Keratinocyte (primary cell): ENCODE data around the gene SOX10. TPM values are rescaled to one million over a fixed set of nuclear protein-coding genes. Genes with fewer than 3 reads are reported as not detected.

Experiments
- DNase-seq: peaks from one replicate; pipeline ENCODE4 v3.0.0-alpha.2; 2011; ENCODE audit warnings: low read depth, missing footprints, low spot score
- FAIRE-seq: peaks from 2 replicates; lab custom pipeline; 2011; peaks lifted over from hg19 to GRCh38; lab: Jason Lieb, UNC
- H2AFZ ChIP-seq: 2 replicates; pipeline ENCODE4 v1.6.0; 2012; ENCODE audit warnings: low read length, control low read depth, inconsistent platforms; ENCODE audit not compliant: control insufficient read depth
- H3K27ac ChIP-seq: 2 replicates; pipeline ENCODE4 v1.5.1; 2011; ENCODE audit warnings: low read length; ENCODE audit not compliant: control insufficient read depth, insufficient read depth
- H3K27me3 ChIP-seq: 3 replicates; pipeline ENCODE4 v1.6.0; 2011; ENCODE audit warnings: low read length; ENCODE audit not compliant: control insufficient read depth, insufficient read depth; ENCODE audit errors: extremely low read depth
- H3K36me3 ChIP-seq, 2 experiments: 2 replicates in 1 of 2; 3 replicates in 1 of 2; pipeline ENCODE4 v1.5.1; 2011; ENCODE audit warnings: low read length in 2 of 2, mild to moderate bottlenecking in 1 of 2; ENCODE audit not compliant: control insufficient read depth in 2 of 2, insufficient read depth in 2 of 2; ENCODE audit errors: extremely low read depth in 1 of 2
- H3K4me1 ChIP-seq: 3 replicates; pipeline ENCODE4 v1.5.1; 2011; ENCODE audit warnings: low read length; ENCODE audit not compliant: control insufficient read depth, insufficient read depth; ENCODE audit errors: extremely low read depth
- H3K4me2 ChIP-seq: 3 replicates; pipeline ENCODE4 v1.6.0; 2011; ENCODE audit warnings: low read depth, low read length; ENCODE audit not compliant: control insufficient read depth, insufficient read depth; ENCODE audit errors: extremely low read depth
- H3K4me3 ChIP-seq, 3 experiments: fragments of 200-600 bp in 1 of 3; sonication (generic) in 1 of 3; 2 replicates in 2 of 3; 3 replicates in 1 of 3; pipeline ENCODE4 v1.5.1; 2011 to 2016; ENCODE audit warnings: low read length in 3 of 3, mild to moderate bottlenecking in 3 of 3, control low read depth in 2 of 3, inconsistent platforms in 1 of 3, low read depth in 1 of 3, mixed read lengths in 1 of 3, mixed run types in 1 of 3, moderate library complexity in 1 of 3; ENCODE audit not compliant: control insufficient read depth in 2 of 3, insufficient read depth in 2 of 3; ENCODE audit errors: extremely low read depth in 1 of 3
- H3K79me2 ChIP-seq: 2 replicates; pipeline ENCODE4 v1.6.0; 2012; ENCODE audit warnings: low read length; ENCODE audit not compliant: control insufficient read depth, insufficient read depth
- H3K9ac ChIP-seq: 3 replicates; pipeline ENCODE4 v1.6.0; 2011; ENCODE audit warnings: low read length; ENCODE audit not compliant: control insufficient read depth, insufficient read depth; ENCODE audit errors: extremely low read depth
- H3K9me1 ChIP-seq: 3 replicates; pipeline ENCODE4 v1.6.0; 2011; ENCODE audit warnings: low read length; ENCODE audit not compliant: control insufficient read depth, insufficient read depth; ENCODE audit errors: extremely low read depth
- H3K9me3 ChIP-seq: 2 replicates; pipeline ENCODE4 v1.5.1; 2012; ENCODE audit warnings: low read depth, low read length; ENCODE audit not compliant: control insufficient read depth
- H4K20me1 ChIP-seq: 3 replicates; pipeline ENCODE4 v1.6.0; 2011; ENCODE audit warnings: low read length; ENCODE audit not compliant: control insufficient read depth, insufficient read depth; ENCODE audit errors: extremely low read depth
- EZH2 ChIP-seq: IDR thresholded peaks from one replicate; pipeline ENCODE4 v1.6.1; 2012; ENCODE audit warnings: inconsistent platforms, mild to moderate bottlenecking, low read length, moderate library complexity
- dilution Hi-C: fragments of 300-500 bp; cut with MboI; formaldehyde crosslinking; loops from one replicate; pipeline ENCODE4 v1.7.0; 2020; ENCODE audit warnings: low sequenced_read_pairs; ENCODE audit not compliant: extremely low pct_ligation_motif_present
- polyA plus RNA-seq, 5 experiments: library from polyadenylated mRNA; depleted of rRNA in 3 of 5; stranded (reverse) in 3 of 5; stranded (forward) in 1 of 5; unstranded in 1 of 5; fragments of >200 nt; gene quantifications; 1 replicate in 1 of 5; 2 replicates in 3 of 5; 3 replicates in 1 of 5; pipeline versions ENCODE4 v1.2.1 to v1.2.3, GENCODE V29; 2011 to 2012; ENCODE audit warnings: missing spikeins in 2 of 5, low read depth in 1 of 5, low replicate concordance in 1 of 5
- TF ChIP-seq, protein P1 (sequence below), 3 experiments: IDR thresholded peaks in 1 of 3; conservative IDR thresholded peaks in 1 of 3; optimal IDR thresholded peaks in 1 of 3; 2 replicates in 2 of 3; 3 replicates in 1 of 3; pipeline versions ENCODE3 to v1.5.1; 2011; ENCODE audit warnings: low read length in 3 of 3, mild to moderate bottlenecking in 3 of 3, moderate library complexity in 2 of 3, control low read depth in 1 of 3, inconsistent platforms in 1 of 3; ENCODE audit not compliant: insufficient read depth in 2 of 3; ENCODE audit errors: extremely low read depth in 1 of 3

The SOX10 gene
- polyA plus RNA-seq, 1 donor (not counting 4 experiments of a cell fraction or from before 2014, with no cell fraction given), result not detected

DNA sequence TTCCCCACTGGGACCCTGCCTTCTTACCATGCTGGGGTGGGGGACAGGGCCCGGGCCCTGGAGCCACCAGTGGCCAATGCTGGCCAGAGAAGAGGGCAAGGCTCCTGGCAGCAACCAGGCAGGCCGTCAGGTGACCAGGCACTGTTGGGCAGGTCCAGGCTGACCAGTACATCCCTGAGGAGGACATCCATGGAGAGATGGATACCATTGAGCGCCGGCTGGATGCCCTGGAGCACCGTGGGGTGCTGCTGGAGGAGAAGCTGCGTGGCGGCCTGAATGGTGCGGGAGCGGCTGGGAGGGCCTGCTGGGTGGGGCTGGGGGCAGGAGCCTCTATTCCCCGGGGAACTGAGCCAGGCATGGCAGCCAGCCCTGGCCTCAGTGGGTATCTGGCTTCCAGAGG, 52.0 kb downstream of the SOX10 start:
- peaks cover 32% of the 10 kb centered on the region for H3K79me2 ChIP-seq

DNA sequence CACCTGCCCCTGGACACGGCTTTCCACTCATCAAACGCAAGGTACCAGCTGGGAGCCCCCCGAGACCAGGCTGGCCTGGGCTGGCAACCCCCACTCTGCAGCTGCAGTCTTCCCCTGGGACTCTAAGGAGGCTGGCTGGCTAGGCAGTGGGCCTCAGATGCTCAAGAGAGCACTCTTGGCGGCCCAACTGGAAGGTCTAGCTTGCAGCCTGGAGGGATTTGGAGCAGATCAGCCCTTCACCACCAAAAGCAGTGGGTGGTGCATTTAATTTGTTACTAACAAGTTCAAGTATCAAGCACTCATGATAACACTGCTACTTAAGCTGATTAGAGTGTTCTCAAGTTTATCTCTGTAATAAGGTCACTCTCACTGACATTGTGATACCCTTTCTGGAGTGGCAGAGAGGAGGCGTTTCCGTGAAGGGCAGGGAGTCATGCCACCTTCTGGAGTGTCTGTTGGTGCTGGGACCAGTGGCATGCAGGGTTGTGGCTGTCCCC, 52.4 kb downstream of the SOX10 start:
- Histone ChIP-seq H3K36me3 (peaks cover 48 to 57% of the 10 kb centered on the region in 2 experiments), H3K4me2 (no peak overlapping the region), H2AFZ (no peak overlapping the region), H4K20me1 (peaks cover 39% of the 10 kb centered on the region), H3K9me1 (peaks cover 5% of the 10 kb centered on the region), H3K4me3 (no peak overlapping the region), H3K27ac (no peak overlapping the region), H3K79me2 (peaks cover 36% of the 10 kb centered on the region), H3K27me3 (no peaks in the 10 kb centered on the region), H3K9me3 (no peaks in the 10 kb centered on the region), H3K4me1 (peaks cover 21% of the 10 kb centered on the region), H3K9ac (no peak overlapping the region)
- dilution Hi-C loops, result no loop called here
- TF ChIP-seq, protein P1, sequence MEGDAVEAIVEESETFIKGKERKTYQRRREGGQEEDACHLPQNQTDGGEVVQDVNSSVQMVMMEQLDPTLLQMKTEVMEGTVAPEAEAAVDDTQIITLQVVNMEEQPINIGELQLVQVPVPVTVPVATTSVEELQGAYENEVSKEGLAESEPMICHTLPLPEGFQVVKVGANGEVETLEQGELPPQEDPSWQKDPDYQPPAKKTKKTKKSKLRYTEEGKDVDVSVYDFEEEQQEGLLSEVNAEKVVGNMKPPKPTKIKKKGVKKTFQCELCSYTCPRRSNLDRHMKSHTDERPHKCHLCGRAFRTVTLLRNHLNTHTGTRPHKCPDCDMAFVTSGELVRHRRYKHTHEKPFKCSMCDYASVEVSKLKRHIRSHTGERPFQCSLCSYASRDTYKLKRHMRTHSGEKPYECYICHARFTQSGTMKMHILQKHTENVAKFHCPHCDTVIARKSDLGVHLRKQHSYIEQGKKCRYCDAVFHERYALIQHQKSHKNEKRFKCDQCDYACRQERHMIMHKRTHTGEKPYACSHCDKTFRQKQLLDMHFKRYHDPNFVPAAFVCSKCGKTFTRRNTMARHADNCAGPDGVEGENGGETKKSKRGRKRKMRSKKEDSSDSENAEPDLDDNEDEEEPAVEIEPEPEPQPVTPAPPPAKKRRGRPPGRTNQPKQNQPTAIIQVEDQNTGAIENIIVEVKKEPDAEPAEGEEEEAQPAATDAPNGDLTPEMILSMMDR (optimal IDR thresholded peaks at IDR 0.05 in 1 of 3, IDR thresholded peaks at IDR 0.05 in 1 of 3, conservative IDR thresholded peaks at IDR 0.05 in 1 of 3; ENCODE audit: extremely low read depth in 1 of 3, insufficient read depth in 2 of 3, low read length in 3 of 3), result no peak
- no peak for TF ChIP-seq EZH2
- DNase-seq, result no peak
- FAIRE-seq, result no peak

More for the DNA sequence above, 52.0 kb downstream of the SOX10 start:
- H3K9ac ChIP-seq, result no peak overlapping the region
- TF ChIP-seq, protein P1 (optimal IDR thresholded peaks at IDR 0.05 in 1 of 3, IDR thresholded peaks at IDR 0.05 in 1 of 3, conservative IDR thresholded peaks at IDR 0.05 in 1 of 3; ENCODE audit: extremely low read depth in 1 of 3, insufficient read depth in 2 of 3, low read length in 3 of 3), result no peak
- TF ChIP-seq EZH2, result no peak
- no peak overlapping the region for H3K4me2 ChIP-seq
- FAIRE-seq (no peak), DNase-seq (no peak)
- H3K4me3 ChIP-seq, result no peak overlapping the region
- H3K9me1 ChIP-seq, result peaks cover 5% of the 10 kb centered on the region
- no peaks in the 10 kb centered on the region for H3K27me3 ChIP-seq
- H4K20me1 ChIP-seq, result peaks cover 39% of the 10 kb centered on the region
- H3K9me3 ChIP-seq, result no peaks in the 10 kb centered on the region
- no peak overlapping the region for H2AFZ ChIP-seq
- dilution Hi-C loops, result no loop called here
- peaks cover 46 to 55% of the 10 kb centered on the region in 2 experiments for H3K36me3 ChIP-seq
- peaks cover 21% of the 10 kb centered on the region for H3K4me1 ChIP-seq
- no peak overlapping the region for H3K27ac ChIP-seq
